Measurements from ENCODE around the gene ALOX5AP.

The ALOX5AP gene

DNA sequence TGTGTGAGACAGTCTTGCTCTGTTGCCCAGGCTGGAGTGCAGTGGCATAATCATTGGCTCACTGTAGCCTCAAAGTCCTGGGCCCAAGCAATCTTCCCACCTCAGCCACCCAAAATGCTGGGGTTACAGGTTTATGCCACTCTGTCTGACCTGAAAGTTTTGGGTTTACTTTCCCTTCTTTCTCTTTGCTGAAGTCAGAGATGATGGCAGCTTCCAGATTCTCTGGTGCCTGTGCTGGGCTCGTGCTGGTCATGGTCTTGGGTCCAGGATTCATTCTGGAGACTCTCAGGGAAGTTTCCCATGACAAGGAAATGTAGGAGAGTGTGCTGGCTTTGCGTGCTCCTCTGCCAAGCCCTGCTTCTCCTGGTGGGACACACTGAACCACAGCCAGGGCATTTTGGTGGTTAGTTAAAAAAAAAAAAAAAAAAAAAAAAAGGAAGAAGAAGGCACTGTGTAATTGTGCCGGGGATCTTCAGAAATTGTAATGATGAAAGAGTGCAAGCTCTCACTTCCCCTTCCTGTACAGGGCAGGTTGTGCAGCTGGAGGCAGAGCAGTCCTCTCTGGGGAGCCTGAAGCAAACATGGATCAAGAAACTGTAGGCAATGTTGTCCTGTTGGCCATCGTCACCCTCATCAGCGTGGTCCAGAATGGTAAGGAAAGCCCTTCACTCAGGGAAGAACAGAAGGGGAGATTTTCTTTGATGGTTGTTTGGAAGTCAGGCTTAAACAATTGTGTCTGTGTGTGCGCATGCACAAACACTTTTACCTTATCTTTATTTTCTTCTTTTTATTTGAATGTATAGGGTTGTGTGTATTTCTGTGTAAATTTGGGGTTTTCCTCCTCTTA lies at the start of gene ALOX5AP:
TSS of gene ALOX5AP (plus strand) at position 519 of the 847 bp plus-strand sequence. CDS start at position 582, 63 bp downstream.
- peak; percentile 60 to 68 for DNase-seq

DNA sequence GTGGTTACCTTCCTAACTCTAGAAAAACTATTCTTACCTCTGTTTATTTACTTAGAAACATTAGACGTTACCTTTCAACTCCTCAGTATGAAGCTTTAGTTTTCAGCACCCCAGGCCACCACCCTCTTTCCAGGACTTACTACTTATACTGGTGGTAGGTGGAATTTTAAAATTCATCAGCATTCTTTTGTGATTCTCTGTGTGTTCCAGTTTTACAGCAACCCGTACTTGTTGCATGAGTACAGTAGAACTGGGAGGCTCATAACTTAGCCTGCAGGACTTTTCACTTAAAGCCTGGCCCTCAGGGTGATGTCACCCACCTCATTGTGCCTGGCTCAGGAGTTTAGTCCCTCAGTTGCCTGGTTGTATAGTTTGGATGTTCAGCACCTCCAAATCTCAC lies 49.4 kb upstream of the ALOX5AP start:
- no peak for DNase-seq

DNA sequence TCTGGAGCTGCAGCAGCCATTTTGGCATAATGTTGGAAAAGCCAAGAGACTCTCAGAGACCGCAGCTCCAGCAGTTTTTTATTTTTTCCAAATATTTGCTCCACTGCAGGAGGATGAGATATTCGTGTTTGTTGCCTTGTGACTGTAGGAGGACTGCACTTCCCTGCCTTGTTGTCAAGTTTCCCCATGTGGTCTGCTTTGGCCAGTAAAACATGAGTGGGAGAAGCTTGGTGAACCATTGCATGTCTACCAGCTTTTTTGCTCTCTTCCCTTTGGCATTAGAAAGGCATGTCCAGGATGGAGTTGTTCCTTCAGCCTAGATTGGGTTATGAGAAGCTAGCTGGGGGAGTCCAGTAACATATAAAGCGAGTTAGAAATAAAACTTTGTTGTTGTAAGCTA lies 47.7 kb upstream of the ALOX5AP start:
- DNase-seq = no peak

DNA sequence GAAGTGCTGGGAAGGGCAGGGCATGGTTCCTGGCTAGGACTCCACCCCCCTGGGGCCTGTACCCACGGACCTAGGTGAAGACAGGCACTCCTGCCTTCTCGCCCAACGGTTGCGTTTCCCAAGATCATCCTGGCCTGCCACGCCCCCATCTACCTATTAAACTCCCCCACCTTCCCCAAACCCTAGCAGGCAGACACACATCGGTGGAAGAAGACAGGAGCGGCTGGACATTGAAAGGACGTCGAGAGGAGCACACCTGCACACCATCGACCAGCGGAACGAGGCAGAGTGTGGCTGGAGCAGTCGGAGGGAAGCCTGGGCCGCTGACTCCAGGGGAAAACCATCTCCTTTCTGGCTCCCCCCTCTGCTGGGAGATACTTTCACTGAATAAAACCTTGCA lies 45.6 kb upstream of the ALOX5AP start:
- DNase-seq = no peak

DNA sequence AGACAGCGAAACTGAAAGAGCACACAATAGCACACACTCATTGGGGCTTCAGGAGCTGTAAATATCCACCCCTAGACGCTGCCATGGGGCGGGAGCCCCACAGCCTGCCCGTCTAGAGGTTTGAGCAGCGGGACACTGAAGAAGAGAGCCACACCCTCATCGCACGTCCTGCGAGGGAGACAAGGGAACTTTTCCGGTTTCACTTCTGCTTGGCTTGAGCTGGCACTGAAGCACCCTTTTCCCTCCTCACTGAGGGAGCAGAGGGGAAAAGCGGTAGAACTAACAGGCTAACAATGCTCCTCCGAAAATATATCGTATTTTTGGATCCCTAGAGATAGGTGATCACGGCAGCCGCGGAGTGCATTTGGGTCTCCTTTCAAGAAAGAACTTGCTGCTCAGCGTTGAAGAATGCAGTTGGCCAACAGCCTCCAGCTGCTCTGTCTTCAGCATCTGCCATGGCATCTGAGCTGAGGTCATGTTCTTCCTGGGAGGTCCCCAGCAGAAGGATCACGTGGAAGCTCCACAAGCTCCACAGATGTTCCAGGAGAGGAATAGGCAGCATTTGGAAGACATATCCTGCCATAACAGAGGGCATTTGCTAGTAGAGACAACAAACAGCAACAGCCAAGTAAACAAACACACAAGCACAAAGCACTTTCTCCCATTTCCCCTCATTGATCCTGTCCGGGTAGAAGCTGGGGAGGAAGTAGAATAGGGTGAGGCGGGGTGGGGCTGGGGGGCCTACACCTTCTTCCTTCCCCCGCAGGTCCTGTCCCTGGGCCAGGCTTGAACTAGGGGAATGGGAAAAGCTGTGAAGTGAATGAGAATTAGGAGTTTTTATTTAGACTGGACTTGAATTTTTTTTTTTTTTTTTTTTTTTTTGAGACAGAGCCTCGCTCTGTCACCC lies 44.8 kb upstream of the ALOX5AP start:
- peak; percentile 32 for DNase-seq

DNA sequence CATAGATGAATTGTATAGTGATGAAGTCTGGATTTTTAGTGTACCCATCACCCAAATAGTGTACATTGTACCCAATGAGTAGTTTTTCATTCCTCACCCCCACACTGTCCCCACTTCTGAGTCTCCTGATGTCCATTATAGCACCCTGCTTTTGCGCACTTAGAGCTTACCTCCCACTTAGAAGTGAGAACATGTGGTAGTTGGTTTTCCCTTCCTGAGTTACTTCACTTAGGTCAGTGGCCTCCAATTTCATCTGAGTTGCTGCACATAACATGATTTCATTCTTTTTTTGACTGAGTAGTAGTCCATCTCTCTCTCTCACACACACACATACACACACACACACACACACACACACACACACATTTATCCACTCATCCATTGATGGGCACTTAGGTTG lies 43.2 kb upstream of the ALOX5AP start:
- DNase-seq = no peak

DNA sequence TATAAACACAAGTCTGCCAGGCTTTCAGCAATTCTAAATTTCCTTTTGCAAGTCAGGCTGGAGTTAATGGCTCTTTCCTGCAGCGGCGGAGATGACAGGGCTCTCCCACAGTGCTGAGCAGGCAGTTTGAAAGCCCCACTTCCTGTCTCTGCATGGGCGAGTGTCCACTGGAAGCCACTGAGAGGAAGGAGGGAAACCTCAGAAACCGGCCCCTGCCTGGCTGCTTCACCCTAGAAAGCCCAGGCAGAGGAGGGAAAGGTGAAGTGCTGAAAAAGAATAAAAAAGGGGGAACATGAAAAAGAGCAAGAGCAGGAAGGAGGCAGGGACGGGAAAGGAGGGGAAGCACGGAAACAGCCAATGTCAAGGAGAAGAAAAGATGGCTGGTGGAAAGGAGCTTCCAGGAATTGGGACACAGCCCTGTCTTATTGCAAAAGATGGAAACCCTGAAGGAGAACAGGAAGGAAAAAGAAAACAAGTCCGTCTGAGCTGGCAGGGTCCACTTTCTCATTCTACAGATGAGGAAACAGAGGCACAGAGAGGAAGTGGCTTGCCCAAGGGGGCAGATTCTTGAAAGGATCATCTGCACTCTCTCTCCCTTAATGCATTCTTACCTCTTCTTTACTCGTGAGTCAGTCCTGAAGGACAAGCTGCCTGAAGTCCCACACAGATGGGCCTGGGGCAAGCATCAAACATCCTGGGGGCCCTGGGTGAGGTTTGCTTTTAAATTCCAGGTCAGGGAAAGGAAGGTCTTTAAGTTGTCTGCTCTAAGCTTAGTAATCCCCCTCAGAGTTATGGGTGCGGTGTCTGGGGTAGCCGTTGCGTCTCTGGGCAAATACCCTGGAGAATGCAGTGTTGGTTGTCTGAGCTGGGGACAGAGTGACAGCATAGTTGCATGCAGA lies 38.8 kb upstream of the ALOX5AP start:
- peak; percentile 22 to 40 for DNase-seq

DNA sequence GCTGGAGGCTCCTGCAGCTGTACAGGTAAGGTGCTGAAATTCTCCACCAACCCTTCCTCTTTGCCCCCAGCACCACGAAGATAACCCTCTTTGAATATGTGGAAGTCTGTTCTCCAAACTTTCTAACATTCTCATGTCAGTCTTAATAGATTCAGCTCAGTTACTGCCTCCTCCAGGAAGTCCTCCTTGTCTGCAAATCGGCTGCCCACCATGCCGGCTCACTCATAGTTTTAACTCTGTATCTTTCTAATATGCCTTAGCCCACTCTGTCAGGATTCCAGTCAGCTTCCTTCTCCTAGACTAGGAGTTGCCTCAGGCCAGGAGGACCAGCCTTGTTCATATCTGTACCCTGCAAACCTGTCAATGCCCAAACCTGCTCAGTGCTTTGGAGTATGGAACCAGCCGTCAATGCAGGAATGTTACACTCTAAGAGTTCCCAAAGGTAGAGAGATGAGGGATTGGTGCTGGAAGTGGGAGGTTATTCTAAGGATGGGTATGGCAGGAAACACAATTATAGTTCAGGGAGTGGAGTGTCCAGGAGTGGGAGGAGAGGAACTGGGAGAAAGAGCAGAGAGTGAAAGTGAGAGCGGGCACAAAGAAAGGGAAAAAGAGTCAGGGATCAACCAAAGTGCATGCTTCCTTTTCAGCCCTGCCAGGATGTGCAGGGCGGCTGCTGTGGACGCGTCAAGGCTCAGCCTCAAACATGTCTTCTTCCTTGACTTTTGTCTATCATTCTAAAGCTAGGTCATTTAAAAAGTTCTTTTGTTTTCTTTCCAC lies 38.0 kb upstream of the ALOX5AP start:
- no peak for DNase-seq

DNA sequence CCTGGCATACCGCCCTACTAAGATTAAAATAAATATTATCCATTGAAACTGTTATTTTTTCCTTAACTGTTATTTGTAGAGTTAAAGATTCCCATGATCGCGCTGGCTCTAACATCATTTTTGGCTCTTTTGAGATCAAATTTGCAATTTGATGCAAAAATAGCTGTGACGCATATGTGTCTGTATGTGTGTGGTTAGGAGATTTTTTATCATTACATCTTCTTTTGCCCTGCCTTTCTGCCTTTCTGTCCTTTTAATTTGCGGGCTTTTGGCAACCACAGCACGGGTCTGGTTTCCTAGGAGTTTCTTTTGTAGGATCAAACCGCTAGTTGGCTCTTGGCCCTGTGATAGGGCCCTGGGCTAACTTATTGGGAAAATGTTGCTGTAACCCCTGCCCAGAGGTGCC lies 37.3 kb upstream of the ALOX5AP start:
- no peak for DNase-seq

DNA sequence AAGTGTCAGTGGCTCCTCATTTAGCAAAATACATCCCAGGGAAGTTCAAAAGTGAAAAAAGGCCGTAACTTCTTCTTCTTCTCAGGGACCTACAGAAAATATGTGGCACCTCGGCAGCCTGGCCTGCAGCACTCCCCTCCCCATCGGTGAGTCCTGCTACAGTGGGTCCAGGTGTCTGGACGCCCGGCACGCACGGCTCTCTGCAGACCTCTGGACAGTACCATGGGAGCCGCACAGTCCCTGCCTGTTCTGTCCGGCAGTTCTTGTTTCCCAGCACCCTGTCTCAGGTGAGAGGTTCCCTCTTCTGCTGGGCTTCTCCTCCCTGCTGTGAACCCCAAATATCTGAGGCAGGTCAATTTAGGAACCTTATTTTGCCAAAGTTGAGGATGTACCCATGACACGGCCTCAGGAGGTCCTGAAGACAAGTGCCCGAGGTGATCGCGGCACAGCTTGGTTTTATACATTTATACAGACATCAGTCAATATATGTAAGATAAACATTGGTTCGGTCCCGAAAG lies 36.8 kb upstream of the ALOX5AP start:
- no peak for DNase-seq

DNA sequence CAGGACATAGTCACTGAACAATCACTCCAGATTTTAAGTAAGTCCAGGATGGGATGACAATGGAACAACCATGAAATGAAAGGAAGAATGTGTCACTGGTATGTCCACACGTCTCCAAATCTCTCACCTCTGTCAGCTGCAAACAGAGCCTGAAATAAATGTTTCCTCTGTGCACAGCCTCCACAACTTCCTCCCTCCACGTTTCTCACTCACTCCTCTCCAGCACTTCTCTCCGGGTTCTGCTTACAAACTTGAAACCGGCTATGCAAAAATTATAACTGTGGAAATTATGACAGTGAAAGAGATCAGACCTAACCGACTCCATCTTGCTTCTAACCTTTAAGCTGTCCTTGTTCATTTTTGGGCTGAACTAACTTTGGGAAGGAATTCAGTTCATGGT lies 35.0 kb upstream of the ALOX5AP start:
- DNase-seq = peak; percentile 1 to 5

DNA sequence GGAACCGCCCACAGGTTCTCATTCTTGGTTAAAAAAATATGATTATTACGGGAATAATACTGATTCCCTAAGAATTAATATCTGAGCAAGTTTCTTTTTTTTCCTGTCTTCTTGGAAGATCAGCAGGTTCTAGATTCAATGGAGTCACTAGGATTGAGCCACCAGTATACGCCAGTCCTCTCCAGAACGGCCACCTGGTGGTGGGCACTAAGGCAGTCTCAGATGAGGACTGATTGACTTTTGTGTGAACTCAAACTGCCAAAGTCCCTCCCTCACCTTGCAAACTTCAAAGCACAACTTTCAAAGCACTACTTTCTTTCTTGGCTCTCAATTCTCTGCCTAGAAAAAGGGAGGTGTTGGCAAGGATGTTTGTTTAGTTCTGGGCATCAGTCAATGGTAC lies 33.3 kb upstream of the ALOX5AP start:
- no peak for DNase-seq

DNA sequence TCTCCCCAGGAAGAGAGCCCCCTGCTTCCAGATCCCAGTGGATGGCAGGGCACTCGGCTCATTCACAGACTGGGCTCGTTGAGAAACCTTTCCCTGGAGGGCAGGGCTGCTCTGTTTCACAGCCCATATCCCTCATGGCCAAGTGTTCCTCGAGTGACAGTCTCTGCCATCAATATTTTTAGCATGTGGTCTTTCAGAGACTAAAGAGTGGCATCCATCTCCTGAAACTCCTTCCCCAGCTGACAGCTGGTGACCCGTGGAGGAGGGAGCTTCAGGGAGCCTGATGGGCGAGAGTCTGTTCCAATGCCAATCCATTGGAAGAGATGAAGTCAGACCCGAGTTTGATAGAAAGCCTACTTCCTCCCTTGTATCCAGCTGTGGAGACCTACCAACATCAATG lies 30.7 kb upstream of the ALOX5AP start:
- no peak for DNase-seq

DNA sequence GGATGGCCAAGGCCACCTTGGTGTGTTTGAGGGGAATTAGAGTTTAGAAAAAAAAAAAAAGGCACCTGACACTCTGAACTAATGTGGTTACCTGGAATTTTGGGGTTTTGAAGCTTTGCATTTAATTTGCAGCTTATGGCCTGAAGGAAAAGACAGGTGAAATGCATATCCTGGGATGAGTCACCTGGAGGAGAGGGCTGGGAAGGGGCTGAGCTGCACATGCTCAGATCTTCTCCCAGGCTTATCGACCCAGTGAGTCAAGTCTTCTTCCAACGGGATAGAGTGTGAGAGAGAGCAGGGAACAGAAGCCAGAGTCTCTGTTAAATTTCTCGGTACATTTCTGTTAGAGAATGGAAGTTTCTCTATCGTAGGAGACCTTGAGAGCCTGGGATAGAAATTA lies 29.7 kb upstream of the ALOX5AP start:
- no peak for DNase-seq

DNA sequence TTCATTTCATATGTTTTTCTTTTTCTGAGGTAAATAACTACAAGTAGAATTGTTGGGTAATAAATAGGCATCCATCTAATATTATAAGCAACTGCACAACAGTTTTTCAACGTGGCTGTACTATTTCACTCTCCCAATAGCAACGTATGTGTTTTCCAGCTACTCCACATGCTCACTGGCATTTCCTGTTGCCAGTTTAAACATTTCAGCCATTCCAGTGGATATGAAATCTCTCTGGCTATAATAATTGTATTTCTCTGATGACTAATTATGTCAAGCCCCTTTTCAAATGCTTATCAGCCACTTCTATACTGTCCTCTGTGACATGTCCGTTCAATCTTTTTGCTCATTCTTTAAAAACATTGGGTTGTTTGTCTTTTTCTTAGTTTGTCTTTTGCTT lies 26.8 kb upstream of the ALOX5AP start:
- DNase-seq = no peak

DNA sequence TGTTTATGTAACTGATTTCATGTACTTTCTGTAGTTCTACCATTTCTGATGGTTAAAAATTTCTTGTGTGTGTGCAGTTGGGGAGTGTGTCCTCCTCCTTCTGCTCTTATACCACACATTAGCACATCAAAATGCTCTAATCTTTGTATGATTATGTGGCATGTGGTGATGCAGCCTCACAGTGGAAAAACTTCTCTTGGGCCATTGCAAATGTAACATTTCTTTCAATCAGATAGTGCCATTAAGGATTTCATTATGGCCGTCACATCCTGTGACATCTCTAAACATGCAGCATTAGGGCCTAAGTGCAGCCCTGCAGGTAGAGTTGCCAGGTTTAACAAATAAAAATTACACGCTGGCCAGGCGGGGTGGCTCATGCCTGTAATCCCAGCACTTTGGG lies 24.9 kb upstream of the ALOX5AP start:
- no peak for DNase-seq

DNA sequence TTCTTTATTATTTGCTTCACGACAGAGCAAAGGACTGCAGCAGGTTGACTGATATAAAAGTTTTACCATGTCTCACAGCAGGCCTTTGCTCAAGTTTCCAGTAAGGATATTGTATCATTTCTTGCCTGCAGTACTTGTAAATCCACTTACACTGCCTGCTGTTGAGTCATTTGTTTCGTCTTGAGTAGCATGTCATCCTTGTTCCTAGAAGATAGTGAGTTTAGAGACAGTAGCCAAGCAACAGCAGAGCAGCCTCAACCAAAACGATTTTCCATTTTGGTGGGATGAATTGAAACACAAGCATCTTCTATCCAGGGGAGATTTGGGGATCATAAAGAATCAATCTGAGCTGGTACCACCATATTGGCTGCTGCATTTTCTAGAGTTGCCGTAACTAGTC lies 24.0 kb upstream of the ALOX5AP start:
- no peak for DNase-seq

DNA sequence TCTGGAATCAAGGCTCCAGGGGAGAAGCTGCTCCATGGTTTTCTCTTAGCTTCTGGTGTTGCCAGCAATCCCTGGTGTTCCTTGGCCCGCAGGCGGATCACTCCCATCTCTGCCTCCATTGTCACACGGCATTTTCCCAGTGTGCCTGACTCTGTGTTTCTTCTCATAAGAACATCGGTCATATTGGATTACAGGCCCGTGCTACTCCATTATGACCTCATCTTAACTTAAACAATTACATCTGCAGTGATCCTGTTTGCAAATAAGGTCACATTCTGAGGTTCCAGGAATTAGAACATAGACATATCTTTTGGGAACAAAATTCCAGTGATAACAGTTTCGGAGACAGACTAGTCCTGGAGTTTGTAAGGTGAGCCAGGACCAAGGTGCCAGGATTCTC lies 23.5 kb upstream of the ALOX5AP start:
- DNase-seq = no peak

DNA sequence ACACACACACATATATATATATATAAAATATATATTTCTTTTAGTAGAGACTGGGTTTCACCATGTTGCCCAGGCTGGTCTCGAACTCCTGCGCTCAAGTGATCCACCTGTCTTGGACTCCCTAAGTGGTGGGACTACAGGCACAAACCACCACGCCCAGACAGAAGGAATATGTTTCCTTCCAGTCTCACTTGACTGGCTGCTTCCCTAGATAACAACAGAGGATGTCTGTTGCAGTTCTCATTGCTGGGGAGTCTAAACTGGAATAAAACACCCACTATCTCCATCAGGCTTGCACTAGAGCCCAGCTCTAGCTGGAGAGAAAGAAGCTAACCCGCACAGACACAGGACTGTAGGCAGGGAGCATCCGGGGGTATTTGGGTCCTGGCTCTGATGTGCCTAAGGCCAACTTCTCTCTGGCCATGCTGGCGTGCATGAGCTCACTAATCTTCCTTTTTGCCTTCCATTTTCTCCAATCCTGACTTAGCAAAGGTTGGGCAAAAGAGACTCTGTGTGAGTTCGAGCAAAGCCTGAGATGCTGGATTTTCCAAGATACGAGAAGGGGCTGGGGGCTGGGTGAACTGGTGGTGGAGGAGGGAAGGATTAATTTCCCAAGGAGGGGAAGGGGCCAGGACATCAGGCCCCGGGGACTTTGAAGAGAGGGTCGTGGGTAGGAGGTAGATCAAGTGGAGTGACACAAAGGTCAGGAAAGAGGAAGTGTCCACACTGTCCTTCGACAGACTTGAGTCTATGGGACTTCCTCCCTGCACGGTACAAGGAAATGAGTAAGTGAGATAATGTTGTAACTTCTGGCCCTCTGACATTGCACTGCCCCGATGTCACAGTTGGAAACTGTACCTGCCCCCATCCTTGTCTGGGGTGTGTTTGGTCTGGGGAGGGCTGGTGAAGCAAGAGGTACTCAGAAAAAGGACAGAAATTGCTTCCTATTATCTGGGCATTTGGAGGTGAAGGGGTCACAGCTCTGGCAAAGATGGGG lies 22.5 kb upstream of the ALOX5AP start:
- DNase-seq = peak; percentile 71 to 79

DNA sequence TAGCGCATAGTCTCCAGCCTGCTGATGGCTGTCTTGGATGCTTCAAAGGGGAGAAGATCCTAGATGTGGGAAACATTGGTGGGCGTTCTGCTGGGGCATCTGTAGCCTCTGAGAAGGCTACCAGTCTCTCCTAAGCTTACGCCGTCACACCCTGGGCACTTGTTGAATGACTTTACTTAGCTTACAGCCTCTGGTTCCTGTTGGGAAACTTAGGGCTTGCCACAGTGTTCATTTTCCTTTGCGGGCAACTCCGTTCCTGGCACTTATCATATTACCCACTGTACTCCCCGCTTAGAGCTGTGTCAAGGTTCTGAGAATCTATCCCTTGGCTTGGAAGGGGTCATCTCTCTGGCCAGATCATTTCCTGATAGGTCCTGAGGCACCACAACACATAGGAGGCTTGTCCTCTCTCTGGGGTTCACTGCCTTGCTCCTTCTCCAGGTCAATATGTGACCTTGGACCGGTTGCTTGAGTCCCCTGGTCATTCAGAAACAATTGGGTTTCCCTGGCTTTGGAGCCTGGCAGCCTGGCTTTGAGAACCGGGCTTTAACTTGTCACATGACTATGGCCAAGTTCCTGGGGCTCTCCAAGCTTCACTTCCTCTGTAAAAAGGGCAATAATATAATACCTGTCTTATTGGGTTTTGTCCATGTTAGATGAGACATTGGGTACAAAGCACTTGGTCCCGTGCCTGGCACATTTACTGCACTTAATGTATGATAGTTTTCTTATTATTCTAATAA lies 20.5 kb upstream of the ALOX5AP start:
- peak in 1 of 2 experiments; percentile 4 for DNase-seq
